ENCODE data around the gene CRADD. TPM values are rescaled to one million over a fixed set of nuclear protein-coding genes. Genes with fewer than 3 reads are reported as not detected.

The CRADD gene
- total and polyA plus RNA-seq, 2 donors (not counting 3 experiments of a cell fraction or from before 2014, with no cell fraction given) = 11.7 to 14.5 TPM

DNA sequence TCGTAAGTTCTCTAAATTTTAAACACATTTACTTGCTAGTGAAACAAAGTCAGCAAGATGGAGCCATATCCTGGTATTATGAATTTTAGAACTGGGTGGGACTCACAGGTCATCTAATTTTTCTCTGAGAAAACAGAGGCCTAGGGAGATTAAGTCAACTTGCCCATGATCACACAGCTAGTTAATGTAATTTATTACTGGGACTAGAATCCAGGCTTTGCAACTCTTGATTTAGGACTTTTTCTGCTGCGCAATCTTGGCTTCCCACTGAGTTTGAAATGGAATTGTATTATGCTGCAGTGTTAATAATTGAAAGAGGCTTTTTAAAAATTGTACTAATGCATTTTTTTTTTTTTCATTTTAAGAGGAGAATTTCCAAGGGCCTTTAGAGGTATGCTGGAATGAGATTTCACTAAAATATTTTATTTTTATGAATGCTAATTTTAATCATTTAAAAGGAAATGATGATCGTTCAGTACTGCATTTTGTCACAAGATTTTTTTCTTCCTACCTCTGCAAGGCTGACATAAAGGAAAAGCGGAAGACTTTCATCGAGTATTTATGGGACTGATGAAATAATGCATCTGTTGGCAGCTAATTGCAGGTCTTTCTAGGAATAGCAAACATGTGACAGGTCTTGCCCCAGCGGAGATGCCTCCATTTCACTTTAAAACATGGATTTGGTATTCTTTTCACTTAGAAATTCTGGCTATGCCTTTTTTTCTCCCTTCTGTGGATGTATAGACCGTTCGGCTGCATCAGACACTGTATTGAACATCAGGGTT, 9.6 kb downstream of the CRADD start:
- Histone ChIP-seq H3K9me3 (replicated peaks; ENCODE audit: control insufficient read depth, insufficient read depth, low read length) (no peaks in the 10 kb centered on the region), H3K4me1 (ENCODE audit: control insufficient read depth, extremely low read depth, insufficient read depth, low read length) (no peaks in the 10 kb centered on the region), H4K20me1 (replicated peaks; ENCODE audit: control insufficient read depth, extremely low read depth, insufficient read depth, low read length) (no peaks in the 10 kb centered on the region), H2AFZ (ENCODE audit: low read depth, low read length) (no peak overlapping the region), H3K4me3 (replicated peaks in 1 of 3; ENCODE audit: insufficient read depth in 1 of 3, low read depth in 1 of 3, low read length in 3 of 3) (no peak overlapping the region), H3K4me2 (ENCODE audit: insufficient read depth, low read length) (no peak overlapping the region), H3K9me1 (replicated peaks; ENCODE audit: control insufficient read depth, extremely low read depth, insufficient read depth, low read length) (no peaks in the 10 kb centered on the region), H3K79me2 (ENCODE audit: control insufficient read depth, insufficient read depth, low read length) (no peaks in the 10 kb centered on the region), H3K9ac (replicated peaks; ENCODE audit: extremely low read depth, insufficient read depth, low read length) (no peak overlapping the region), H3K36me3 (ENCODE audit: control insufficient read depth in 2 of 2, extremely low read depth in 1 of 2, insufficient read depth in 2 of 2, low read length in 2 of 2) (no peaks in the 10 kb centered on the region), H3K27me3 (ENCODE audit: control insufficient read depth in 2 of 2, insufficient read depth in 2 of 2, low read length in 2 of 2) (no peaks in the 10 kb centered on the region), H3K27ac (ENCODE audit: insufficient read depth, low read depth, low read length) (no peak overlapping the region)
- ChIA-PET POLR2A (no interaction called here), CTCF (interaction anchor here (0.9 to 1.4 kb wide), 2 partner anchors 15 to 414 kb away, joined by 3 to 4 read pairs; no protein-coding TSS in a partner anchor)
- no peak for DNase-seq (ENCODE audit: low read depth, low spot score)
- dilution Hi-C loops (cut with MboI; ENCODE audit: extremely low pct_ligation_motif_present, low sequenced_read_pairs) (no loop called here), intact Hi-C loops (cut with micrococcal nuclease) (no loop called here)
- FAIRE-seq = no peak
- TF ChIP-seq FOS (IDR thresholded peaks at IDR 0.05; ENCODE audit: borderline replicate concordance, insufficient read depth, low read length) = no peak
- TF ChIP-seq JUN (IDR thresholded peaks at IDR 0.05; ENCODE audit: borderline replicate concordance, insufficient read depth, insufficient read length, low read depth) = no peak
- TF ChIP-seq, protein P1, sequence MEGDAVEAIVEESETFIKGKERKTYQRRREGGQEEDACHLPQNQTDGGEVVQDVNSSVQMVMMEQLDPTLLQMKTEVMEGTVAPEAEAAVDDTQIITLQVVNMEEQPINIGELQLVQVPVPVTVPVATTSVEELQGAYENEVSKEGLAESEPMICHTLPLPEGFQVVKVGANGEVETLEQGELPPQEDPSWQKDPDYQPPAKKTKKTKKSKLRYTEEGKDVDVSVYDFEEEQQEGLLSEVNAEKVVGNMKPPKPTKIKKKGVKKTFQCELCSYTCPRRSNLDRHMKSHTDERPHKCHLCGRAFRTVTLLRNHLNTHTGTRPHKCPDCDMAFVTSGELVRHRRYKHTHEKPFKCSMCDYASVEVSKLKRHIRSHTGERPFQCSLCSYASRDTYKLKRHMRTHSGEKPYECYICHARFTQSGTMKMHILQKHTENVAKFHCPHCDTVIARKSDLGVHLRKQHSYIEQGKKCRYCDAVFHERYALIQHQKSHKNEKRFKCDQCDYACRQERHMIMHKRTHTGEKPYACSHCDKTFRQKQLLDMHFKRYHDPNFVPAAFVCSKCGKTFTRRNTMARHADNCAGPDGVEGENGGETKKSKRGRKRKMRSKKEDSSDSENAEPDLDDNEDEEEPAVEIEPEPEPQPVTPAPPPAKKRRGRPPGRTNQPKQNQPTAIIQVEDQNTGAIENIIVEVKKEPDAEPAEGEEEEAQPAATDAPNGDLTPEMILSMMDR (IDR thresholded peaks at IDR 0.05; ENCODE audit: extremely low read depth in 1 of 2, insufficient read depth in 1 of 2, low read depth in 1 of 2, low read length in 2 of 2) = no peak
- TF ChIP-seq POLR2A (IDR thresholded peaks at IDR 0.05; ENCODE audit: low read depth, low read length) = no peak
- no TSS peak for BruUV-seq (replicated peaks)
